GM18951 (cell line): Measurements from ENCODE around the gene ETS2.

Source experiments
- POLR2A ChIP-seq: IDR thresholded peaks from 4 replicates; pipeline ENCODE4 v1.6.1; 2011; ENCODE audit warnings: mild to moderate bottlenecking; ENCODE audit not compliant: insufficient read length, insufficient read depth; ENCODE audit errors: extremely low read depth
- in situ Hi-C: fragments of 300-500 bp; cut with MboI; formaldehyde crosslinking; loops from one replicate; pipeline ENCODE4 v1.12.0; 2022; ENCODE audit warnings: low sequenced_read_pairs, mixed read lengths, inconsistent platforms; ENCODE audit not compliant: unreplicated experiment

The ETS2 gene

GRCh38 chr21:38771536-38771935 lies 34.2 kb upstream of the ETS2 start:
- no peak for TF ChIP-seq POLR2A

GRCh38 chr21:38772646-38773045 lies 33.1 kb upstream of the ETS2 start:
- no peak for TF ChIP-seq POLR2A
- in situ Hi-C loops, result no loop called here

More at GRCh38 chr21:38771536-38771935, 34.2 kb upstream of the ETS2 start:
- in situ Hi-C loops, result no loop called here

DNA sequence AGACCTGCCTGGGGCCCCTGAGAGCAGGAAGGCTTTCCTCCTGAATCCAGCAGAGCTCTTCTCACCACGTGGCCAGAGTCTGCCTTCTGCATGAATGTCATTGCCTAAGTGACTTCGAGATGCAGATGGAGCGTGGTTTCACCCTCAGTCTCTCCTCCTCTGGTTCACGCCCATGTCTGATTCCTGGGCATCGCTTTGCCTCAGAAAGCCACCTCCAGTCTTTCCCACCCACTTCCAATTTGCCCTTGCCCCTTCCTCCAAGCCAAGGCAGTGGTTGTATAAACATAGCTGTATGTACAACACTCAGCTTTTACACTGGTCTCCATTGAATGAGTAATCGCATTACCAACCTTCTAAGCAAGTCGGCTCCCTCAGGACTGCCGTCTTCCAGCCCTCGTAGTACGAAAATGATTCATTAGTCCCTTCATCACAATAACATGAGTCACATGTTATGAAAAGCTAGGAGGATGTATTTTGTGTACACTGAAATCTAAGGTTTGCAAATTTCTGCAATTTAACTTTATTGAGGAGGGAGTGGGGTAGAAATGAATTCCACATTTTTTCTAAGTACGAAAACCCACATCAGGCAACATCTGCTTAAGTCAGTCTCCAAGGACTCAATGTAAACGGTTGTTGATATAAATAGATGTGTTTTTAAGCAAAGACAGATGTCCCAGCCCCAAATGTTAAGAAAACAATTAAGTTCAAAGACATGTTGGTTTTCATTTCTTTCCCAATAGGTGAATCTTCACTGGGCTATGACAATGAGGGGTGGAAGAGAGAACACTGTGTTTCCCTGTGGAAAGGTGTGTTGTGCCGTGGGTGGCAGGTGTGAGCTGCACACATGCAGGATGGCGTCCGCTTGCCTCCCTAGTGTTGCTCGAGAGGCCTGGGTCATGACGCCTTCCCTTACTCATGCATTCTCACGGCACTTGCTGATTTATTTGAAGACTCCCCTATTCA lies 32.3 kb upstream of the ETS2 start:
- in situ Hi-C loops, result no loop called here
- no peak for TF ChIP-seq POLR2A

GRCh38 chr21:38774152-38774551 lies 31.6 kb upstream of the ETS2 start:
- no peak for TF ChIP-seq POLR2A
- in situ Hi-C loops, result no loop called here

DNA sequence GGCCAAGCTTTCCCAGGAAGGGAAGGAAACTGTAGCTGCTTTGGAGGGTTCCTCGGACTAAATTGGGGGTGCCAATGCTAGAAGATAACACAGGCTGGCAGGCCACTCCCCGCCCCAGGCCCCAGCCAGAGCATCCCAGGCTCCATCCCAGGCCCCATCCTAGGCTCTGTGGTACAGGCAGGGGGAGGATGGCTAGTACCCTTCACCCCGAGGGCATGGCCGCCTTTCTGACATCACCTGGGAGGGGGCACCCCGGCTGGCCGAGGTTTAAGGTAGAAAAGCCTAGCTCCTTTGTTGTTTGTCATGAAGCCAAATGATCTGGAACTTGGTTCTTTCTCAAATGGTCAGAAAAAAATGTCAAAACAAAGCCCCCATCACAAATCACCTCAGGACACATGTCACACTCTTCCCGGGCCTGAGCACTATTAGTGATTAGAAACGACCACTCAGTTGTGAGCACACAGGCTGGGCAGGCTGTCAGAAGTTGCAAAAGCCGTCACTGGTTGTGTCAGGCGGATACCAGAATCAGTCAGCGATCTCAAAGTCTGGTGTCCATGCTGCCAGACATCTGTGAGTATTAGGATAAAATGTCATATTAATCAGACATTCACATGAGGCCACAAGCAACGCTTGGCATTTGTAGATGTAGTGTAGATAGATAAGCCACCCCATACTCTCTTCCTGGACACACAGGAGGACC lies 31.0 kb upstream of the ETS2 start:
- TF ChIP-seq POLR2A, result no peak
- in situ Hi-C loops, result no loop called here

DNA sequence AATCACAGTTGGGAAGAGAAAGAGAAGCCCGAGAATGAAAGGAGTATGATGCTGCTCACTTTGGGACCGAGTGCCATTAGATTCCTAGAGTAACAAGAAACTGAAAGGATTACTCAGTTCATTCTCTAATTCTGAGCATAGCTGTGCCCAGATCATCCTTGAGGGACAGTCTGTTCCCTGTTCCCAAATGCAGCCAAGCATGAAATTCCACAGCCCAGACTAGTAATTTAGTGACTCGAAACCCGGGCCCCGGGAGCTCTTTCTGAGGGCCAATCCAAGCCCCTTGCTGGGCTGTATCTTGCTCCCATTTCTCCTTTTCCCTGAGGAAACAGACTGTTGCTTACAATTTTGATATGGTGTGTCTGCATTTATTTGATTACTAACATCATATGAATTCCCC lies 30.0 kb upstream of the ETS2 start:
- in situ Hi-C loops, result no loop called here
- TF ChIP-seq POLR2A, result no peak

DNA sequence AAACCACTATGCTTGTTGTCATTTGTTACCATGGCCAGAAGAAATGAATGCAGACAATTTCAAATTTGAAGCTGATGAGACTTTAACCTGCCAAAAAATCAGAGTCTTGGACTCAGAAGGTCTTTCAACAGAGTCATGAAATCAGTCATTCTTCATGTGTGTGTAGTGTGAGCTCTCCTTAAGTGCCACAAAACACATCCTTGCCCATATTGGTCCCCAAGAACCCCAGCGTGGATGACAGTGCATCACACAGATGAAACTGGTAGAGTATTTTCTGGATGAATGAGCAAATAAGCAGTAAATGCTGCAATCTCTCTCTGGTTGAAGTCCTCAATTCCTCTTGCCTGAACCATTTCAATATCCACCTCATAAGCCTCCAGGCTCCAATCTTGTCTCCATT lies 28.7 kb upstream of the ETS2 start:
- in situ Hi-C loops, result no loop called here

DNA sequence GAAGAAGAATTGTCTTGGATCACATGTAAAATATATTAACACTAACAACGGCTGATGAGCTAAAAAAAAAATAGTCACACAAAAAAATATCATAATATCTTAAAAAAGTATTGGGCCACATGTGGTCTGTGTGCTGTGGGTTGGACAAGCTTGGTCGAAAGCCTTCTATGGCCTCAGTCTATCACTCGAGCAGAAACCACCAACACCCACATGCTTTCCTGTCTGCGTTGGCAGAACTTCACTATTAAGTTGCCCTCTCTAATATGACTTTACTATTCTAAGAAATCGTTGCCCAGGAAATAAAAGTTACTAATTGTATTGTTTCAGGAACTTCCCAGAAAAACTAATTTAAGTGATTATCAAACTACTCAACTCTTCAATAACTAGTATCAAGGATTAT lies 28.2 kb upstream of the ETS2 start:
- in situ Hi-C loops, result no loop called here

More for the DNA sequence above, 28.7 kb upstream of the ETS2 start:
- no peak for TF ChIP-seq POLR2A

DNA sequence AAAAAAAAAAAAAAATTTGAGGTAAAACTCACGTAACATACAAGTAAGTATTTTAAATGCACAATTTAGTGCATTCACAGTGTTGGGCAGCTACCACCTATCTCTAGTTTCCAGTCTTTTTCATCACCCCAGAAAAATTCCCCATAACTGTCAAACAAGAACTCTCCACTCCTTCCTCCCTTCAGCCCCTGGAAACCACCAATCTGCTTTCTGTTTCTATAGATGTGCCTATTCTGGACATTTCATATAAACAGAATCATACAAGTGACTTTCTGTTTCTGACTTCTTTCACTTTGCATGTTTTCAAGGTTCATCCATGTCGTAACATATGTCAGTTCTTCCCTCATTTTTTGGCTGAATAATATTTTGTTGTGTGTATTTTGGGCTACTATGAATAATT lies 24.9 kb upstream of the ETS2 start:
- no peak for TF ChIP-seq POLR2A
- in situ Hi-C loops, result no loop called here

More for the DNA sequence above, 28.2 kb upstream of the ETS2 start:
- TF ChIP-seq POLR2A, result no peak

- TF ChIP-seq POLR2A, result no peak
- in situ Hi-C loops, result no loop called here
Measured at GRCh38 chr21:38784458-38785266, 21.1 kb upstream of the ETS2 start.

DNA sequence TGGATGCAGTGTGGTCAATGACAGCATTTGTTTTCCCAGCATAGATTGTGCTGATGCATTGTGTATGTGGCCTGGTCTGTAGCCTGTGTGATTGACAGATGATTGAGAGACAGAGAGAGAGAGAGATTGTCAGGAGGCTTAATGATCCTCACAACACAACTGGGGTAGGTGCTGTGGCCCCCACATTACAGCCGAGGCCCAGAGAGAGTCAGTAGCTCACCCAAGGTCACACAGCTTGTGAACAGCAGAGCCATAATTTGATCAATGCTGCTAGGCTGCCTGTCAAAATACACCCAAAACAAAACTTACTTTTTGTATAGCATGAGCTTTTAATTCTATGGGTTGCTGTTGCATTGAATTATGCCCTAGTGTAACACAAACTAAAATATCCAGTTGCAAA lies 20.2 kb upstream of the ETS2 start:
- TF ChIP-seq POLR2A, result no peak
- in situ Hi-C loops, result no loop called here

DNA sequence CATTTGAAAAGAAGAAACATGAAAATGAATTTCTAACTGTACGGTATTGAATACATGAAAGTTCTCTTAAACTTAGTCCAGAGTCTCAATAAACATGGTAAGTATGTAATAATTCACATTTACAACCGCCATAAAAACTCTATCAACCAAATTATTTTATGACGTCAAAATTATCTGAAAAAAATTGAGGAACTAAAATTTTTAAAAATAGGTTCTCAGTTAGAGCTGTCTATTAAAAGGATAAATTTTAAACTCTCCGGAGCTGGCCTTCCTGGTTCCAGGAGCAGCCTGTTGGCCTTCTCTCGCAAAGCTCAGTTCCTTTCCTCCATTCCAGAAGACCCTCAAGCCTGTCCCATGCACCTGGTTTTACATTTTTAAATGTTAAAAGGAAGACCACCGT lies 18.7 kb upstream of the ETS2 start:
- no peak for TF ChIP-seq POLR2A
- in situ Hi-C loops, result no loop called here
